Measurements from ENCODE around the gene KLK8.

DNA sequence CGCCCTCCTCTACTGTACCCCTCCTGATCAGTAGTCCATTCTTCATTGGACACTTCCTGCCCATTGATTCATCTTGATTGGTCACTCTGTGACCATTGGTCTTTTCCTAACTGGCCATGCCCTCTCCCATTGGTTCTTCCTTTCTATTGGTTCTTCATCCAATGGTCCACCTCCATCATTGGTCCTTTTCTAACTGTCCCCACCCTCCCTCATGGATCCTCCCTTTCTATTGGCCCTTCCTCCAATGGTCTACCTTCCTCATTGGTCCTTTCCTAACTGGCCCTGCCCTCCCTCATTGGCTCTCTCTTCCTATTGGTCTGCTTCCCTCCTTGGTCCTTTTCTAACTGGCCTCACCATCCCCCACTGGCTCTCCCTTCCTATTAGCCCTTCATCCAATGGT, 39.2 kb downstream of the KLK8 start:
- TF ChIP-seq, protein P1, sequence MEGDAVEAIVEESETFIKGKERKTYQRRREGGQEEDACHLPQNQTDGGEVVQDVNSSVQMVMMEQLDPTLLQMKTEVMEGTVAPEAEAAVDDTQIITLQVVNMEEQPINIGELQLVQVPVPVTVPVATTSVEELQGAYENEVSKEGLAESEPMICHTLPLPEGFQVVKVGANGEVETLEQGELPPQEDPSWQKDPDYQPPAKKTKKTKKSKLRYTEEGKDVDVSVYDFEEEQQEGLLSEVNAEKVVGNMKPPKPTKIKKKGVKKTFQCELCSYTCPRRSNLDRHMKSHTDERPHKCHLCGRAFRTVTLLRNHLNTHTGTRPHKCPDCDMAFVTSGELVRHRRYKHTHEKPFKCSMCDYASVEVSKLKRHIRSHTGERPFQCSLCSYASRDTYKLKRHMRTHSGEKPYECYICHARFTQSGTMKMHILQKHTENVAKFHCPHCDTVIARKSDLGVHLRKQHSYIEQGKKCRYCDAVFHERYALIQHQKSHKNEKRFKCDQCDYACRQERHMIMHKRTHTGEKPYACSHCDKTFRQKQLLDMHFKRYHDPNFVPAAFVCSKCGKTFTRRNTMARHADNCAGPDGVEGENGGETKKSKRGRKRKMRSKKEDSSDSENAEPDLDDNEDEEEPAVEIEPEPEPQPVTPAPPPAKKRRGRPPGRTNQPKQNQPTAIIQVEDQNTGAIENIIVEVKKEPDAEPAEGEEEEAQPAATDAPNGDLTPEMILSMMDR (IDR thresholded peaks at IDR 0.05; ENCODE audit: insufficient read depth, low read length, poor library complexity, severe bottlenecking), result no peak
- TF ChIP-seq EZH2phosphoT487 (conservative IDR thresholded peaks at IDR 0.05; ENCODE audit: low read length), result no peak

Measured in SU-DHL-6 (cell line).